Measurements from ENCODE around the gene CACNA1C.

CACNA1C gene

GRCh38 chr12:2687058-2687457 is 634.3 kb downstream of the CACNA1C start:
- H3K36me3 ChIP-seq (ENCODE audit: insufficient read depth): no peaks in the 10 kb centered on the region
- H3K4me3 ChIP-seq (IDR thresholded peaks at IDR 0.05; ENCODE audit: insufficient read depth, low read depth, low read length): no peak overlapping the region
- H4K20me1 ChIP-seq (ENCODE audit: insufficient read depth): no peaks in the 10 kb centered on the region
- H3K9ac ChIP-seq: no peak overlapping the region
- TF ChIP-seq, protein P1, sequence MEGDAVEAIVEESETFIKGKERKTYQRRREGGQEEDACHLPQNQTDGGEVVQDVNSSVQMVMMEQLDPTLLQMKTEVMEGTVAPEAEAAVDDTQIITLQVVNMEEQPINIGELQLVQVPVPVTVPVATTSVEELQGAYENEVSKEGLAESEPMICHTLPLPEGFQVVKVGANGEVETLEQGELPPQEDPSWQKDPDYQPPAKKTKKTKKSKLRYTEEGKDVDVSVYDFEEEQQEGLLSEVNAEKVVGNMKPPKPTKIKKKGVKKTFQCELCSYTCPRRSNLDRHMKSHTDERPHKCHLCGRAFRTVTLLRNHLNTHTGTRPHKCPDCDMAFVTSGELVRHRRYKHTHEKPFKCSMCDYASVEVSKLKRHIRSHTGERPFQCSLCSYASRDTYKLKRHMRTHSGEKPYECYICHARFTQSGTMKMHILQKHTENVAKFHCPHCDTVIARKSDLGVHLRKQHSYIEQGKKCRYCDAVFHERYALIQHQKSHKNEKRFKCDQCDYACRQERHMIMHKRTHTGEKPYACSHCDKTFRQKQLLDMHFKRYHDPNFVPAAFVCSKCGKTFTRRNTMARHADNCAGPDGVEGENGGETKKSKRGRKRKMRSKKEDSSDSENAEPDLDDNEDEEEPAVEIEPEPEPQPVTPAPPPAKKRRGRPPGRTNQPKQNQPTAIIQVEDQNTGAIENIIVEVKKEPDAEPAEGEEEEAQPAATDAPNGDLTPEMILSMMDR (conservative IDR thresholded peaks at IDR 0.05; ENCODE audit: low read depth, low read length): no peak
- no peaks in the 10 kb centered on the region for H3K27me3 ChIP-seq (ENCODE audit: insufficient read depth, low read depth)
- no peak overlapping the region for H2AFZ ChIP-seq (ENCODE audit: low read depth)
- H3K79me2 ChIP-seq (ENCODE audit: insufficient read depth, low read depth): no peaks in the 10 kb centered on the region
- H3K27ac ChIP-seq: no peak overlapping the region
- no peak overlapping the region for H3K4me2 ChIP-seq
- peaks cover 8% of the 10 kb centered on the region for H3K4me1 ChIP-seq (ENCODE audit: low read depth, poor library complexity, severe bottlenecking)

- Histone ChIP-seq H2AFZ (ENCODE audit: low read depth) (no peak overlapping the region), H3K27ac (no peak overlapping the region), H4K20me1 (ENCODE audit: insufficient read depth) (no peaks in the 10 kb centered on the region), H3K4me3 (IDR thresholded peaks at IDR 0.05; ENCODE audit: insufficient read depth, low read depth, low read length) (no peak overlapping the region), H3K79me2 (ENCODE audit: insufficient read depth, low read depth) (no peaks in the 10 kb centered on the region), H3K36me3 (ENCODE audit: insufficient read depth) (no peaks in the 10 kb centered on the region), H3K27me3 (ENCODE audit: insufficient read depth, low read depth) (no peaks in the 10 kb centered on the region), H3K4me2 (no peak overlapping the region), H3K9ac (no peak overlapping the region), H3K4me1 (ENCODE audit: low read depth, poor library complexity, severe bottlenecking) (peaks cover 8% of the 10 kb centered on the region)
- TF ChIP-seq, protein P1 (conservative IDR thresholded peaks at IDR 0.05; ENCODE audit: low read depth, low read length): no peak
Observed at GRCh38 chr12:2687726-2688125, 634.9 kb downstream of the CACNA1C start.

- peaks cover 8% of the 10 kb centered on the region for H3K4me1 ChIP-seq (ENCODE audit: low read depth, poor library complexity, severe bottlenecking)
Observed at GRCh38 chr12:2688381-2688931, 635.7 kb downstream of the CACNA1C start.

GRCh38 chr12:2689393-2689792 is 636.6 kb downstream of the CACNA1C start:
- TF ChIP-seq, protein P1 (conservative IDR thresholded peaks at IDR 0.05; ENCODE audit: low read depth, low read length): no peak
- Histone ChIP-seq H3K4me3 (IDR thresholded peaks at IDR 0.05; ENCODE audit: insufficient read depth, low read depth, low read length) (no peak overlapping the region), H3K4me2 (no peak overlapping the region), H2AFZ (ENCODE audit: low read depth) (no peak overlapping the region), H3K4me1 (ENCODE audit: low read depth, poor library complexity, severe bottlenecking) (peaks cover 8% of the 10 kb centered on the region), H3K36me3 (ENCODE audit: insufficient read depth) (no peaks in the 10 kb centered on the region), H3K27ac (no peak overlapping the region), H3K79me2 (ENCODE audit: insufficient read depth, low read depth) (no peaks in the 10 kb centered on the region), H3K27me3 (ENCODE audit: insufficient read depth, low read depth) (no peaks in the 10 kb centered on the region), H4K20me1 (ENCODE audit: insufficient read depth) (no peaks in the 10 kb centered on the region), H3K9ac (no peak overlapping the region)

More at GRCh38 chr12:2688381-2688931, 635.7 kb downstream of the CACNA1C start:
- Histone ChIP-seq H3K4me2 (no peak overlapping the region), H3K27me3 (ENCODE audit: insufficient read depth, low read depth) (no peaks in the 10 kb centered on the region), H4K20me1 (ENCODE audit: insufficient read depth) (no peaks in the 10 kb centered on the region), H3K27ac (no peak overlapping the region), H3K4me3 (IDR thresholded peaks at IDR 0.05; ENCODE audit: insufficient read depth, low read depth, low read length) (no peak overlapping the region), H3K36me3 (ENCODE audit: insufficient read depth) (no peaks in the 10 kb centered on the region), H3K9ac (no peak overlapping the region), H3K79me2 (ENCODE audit: insufficient read depth, low read depth) (no peaks in the 10 kb centered on the region), H2AFZ (ENCODE audit: low read depth) (no peak overlapping the region)
- TF ChIP-seq, protein P1 (conservative IDR thresholded peaks at IDR 0.05; ENCODE audit: low read depth, low read length): no peak
